Measurements from ENCODE around the gene TTLL13.
"Not testable (repeated sequence)": the region's sequence is repeated elsewhere in the genome, so short reads cannot be mapped to it uniquely, and the experiment has no call there.

Gene TTLL13

DNA sequence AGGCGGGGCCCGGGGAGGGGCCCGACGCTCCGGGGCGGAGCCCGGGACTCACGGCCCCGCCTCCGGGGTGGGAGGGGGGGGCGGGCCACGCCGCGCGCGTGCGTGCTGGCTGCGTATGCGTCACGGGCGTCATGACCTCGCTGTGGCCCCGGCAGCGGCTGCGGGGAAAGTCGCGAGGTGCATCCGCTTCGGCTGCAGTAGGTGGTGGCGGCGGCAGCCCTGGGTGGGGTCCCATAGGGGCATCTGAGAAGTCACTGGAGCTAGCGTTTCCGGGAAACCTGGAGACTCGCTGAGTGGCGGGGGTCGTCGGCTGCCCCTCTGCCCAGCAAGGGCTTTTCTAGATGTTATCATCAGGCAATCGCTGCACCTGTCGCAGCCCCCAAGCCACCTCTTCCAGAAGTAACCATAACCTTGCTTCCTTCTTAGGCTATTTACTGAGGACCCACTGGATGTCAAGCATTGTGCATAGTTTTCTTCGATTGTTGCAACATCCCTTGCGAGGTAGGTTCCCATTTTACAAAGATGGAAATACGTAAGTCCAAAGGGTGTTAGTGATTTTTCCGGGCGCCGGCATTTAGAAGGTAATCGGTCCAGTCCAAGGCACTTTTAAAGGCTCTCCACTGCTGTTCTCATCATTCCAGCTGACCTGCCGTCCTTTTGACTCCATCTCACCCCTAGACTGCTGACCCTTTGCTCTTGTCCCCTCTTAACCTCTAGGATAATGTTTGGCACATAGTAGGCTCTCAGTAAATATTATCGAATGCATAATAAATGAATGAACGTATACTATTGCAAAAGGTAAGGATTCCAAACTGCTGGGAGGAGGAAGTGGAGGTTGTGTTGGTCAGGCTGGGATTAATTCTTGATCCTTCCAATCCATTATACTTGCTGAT, 15.0 kb upstream of the TTLL13 start, which contains the start of gene GDPGP1:
GDPGP1 (plus strand) TSS at position 114 of the 893 bp plus-strand sequence. CDS start 6,700 bp downstream, outside the sequence.
- no peak for DNase-seq (ENCODE audit: low read depth in 3 of 3)

GRCh38 chr15:90239371-90239770, 10.0 kb upstream of the TTLL13 start:
- DNase-seq (ENCODE audit: low read depth in 3 of 3), result no peak

GRCh38 chr15:90240856-90241255, 8.5 kb upstream of the TTLL13 start:
- no peak for DNase-seq (ENCODE audit: low read depth in 3 of 3)

DNA sequence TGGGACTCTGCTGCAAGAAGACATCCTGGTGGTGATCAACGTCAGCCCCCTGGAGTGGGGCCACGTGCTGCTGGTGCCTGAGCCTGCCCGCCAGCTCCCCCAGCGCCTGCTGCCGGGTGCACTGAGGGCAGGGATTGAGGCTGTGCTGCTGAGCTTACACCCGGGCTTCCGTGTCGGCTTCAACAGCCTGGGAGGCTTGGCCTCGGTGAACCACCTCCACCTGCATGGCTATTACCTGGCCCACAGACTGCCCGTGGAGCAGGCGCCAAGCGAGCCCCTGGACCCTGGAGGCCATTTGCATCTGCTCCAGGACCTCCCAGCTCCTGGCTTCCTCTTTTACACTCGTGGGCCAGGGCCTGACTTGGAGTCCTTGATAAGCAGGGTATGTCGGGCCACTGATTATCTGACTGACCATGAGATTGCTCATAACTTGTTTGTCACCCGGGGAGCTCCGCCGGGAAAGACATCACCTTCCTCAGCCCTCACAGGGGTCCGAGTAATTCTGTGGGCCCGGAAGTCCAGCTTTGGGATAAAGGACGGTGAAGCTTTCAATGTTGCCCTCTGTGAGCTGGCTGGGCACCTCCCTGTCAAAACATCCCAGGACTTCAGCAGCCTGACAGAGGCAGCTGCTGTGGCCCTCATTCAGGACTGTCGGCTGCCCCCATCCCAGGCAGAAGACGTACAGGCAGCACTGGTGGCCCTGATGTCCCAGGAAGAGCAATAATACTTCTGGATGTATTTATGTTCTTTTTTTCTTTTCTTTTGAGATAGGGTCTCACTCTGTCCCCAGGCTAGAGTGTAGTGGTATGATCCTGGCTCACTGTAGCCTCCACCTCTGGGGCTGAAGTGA, 7.8 kb upstream of the TTLL13 start:
- no peak for DNase-seq (ENCODE audit: low read depth in 3 of 3)

DNA sequence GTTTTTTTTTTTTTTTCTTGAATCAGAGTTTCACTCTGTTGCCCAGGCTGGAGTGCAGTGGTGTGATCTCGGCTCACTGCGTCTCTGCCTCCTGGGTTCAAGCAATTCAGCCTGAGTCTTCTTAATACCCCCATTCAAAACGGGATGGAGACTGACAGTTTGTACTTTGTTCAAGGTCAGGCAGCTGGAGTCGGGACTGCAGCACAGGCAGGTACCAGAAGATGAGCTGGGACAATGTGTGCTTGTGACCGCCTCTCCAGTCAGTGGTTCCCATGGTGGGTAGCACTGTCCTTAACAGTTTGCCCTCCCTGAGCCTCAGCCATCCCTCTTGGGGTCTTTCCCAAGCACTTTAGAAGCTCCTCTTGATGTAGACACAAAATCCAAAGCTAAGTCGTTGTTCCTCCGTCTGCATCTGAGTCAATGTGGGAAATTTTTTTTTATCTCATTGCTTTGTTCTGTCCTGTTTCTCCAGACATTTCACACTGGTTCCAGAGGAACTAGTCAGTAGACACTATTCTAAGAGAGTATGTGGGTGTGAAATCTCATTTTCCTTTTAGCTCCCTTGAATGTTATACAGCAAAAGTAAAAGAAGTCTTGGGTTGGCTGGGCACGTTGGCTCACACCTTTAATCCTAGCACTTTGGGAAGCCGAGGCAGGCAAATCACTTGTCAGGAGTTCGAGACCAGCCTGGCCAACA, 5.3 kb upstream of the TTLL13 start:
- no peak for DNase-seq (ENCODE audit: low read depth in 3 of 3)

DNA sequence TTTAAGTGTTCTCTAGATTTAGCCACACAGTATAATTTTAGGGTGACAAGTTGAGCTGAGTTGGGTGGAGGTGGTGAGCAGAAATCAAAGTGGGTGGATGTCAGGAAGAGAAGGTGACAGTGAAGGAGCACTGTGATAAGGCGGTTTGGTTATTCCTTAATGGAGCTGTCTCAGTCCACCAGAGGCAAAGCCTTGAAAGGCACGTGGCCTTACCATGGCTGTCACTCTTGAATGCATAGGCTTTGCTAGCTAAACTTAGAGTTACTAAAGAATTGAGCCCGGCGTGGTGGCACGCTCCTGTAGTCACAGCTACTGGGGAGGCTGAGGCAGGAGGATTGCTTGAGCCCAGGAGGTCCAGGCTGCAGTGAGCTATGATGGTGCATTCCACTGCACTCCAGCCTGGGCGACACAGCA, 560 bp upstream of the TTLL13 start:
- no peak for DNase-seq (ENCODE audit: low read depth in 3 of 3)

- no peak for DNase-seq (ENCODE audit: low read depth in 3 of 3)
These were observed 8.4 kb downstream of the TTLL13 start for GRCh38 chr15:90257776-90258175.

GRCh38 chr15:90259524-90259923, 10.2 kb downstream of the TTLL13 start:
- DNase-seq (ENCODE audit: low read depth in 3 of 3), result no peak

DNA sequence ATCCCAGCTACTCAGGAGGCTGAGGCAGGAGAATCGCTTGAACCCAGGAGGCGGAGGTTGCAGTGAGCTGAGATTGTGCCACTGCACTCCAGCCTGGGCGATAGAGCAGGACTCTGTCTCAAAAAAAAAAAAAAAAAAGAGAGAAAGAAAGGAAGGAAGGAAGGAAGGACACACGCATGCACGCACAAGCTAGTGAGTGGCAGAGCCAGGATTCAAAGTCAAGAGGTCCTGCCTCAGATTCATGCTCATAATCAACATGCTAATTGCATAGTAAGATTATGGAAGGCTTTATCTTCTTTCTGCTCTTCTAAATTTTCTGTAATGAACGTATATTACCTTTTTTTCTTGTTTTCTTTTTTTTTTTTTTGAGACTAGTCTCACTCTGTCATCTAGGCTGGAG, 11.4 kb downstream of the TTLL13 start:
- DNase-seq (ENCODE audit: low read depth in 3 of 3), result not testable (repeated sequence)

- DNase-seq (ENCODE audit: low read depth in 3 of 3), result no peak
These were observed 12.5 kb downstream of the TTLL13 start for GRCh38 chr15:90261811-90262210.

DNA sequence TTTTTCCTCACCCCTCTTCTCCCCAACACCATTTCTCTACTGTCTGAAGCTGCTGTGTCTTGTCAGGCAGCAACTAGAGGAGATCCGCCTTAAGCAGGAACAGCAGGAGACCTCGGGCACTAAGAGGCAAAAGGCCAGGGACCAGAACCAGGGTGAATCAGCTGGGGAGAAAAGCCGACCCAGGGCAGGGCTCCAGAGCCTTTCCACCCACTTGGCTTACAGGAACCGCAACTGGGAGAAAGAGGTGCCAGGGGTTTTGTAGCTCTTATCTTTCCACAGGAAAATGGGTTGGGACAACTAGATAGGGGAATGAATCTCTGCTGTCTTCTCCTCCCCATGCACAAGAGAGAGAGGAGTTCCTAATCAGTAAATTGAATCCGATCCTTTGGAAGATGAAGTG, 13.1 kb downstream of the TTLL13 start:
- DNase-seq (ENCODE audit: low read depth in 3 of 3), result no peak

DNA sequence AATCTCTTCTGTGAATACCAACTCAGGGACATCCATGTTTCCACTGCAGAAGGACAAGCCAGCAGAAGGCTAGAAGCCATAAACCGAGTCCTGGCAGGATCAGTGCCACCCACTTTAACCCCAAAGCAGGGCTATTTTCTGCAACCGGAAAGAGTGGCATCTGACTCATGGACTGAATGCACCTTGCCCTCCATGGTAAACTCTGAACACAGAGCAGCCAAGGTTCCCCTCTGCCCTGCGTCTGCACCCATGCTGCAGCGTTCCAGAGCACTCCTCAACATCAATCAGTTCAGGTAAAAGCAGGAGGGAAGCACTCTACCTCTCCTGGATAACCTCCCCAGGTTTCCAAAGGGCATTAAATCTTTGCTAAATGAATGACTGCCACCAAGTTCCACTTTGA, 15.3 kb downstream of the TTLL13 start:
- peak in 2 of 3 donors; percentile 2 to 11 for DNase-seq (ENCODE audit: low read depth in 3 of 3)

DNA sequence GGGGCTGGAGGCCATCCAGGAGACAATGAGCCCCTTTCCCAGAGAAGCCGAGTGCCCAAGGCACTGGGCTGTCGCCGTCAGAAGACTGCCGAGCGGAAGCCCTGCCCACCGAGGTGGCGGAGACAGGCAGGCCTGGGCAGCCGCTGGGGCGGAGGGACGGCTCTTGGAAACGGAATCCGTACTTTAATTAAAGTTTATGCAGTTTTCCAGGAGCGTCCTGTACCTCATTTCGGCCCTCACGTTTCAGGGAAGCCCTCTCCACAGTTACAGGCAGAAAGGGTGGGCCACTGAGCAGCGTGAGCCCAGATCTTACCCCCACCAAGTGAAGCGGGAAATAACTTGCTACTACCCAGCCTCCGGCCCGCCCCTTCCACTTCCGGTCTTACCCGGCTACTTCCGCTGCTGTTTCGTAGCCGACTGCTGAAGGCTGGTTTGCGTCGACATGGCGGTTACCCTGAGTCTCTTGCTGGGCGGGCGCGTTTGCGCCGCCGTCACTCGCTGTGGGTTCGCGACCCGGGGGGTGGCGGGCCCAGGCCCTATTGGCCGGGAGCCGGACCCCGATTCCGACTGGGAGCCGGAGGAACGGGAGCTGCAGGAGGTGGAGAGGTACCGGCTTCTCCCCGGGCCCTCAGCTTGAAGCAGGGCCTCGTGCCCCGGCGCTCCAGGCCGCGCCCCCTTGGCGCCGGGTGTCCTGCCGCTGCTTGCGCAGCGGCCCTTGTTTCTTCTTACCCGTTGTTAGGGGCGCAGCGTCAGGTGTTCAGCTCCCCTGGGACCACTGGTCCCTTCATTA, 16.1 kb downstream of the TTLL13 start, which contains the start of gene NGRN:
NGRN (plus strand) TSS at position 402 of the 790 bp plus-strand sequence; CDS start at position 443, 41 bp downstream.
- peak; percentile 82 to 92 (median 85) for DNase-seq (ENCODE audit: low read depth in 3 of 3)

- peak; percentile 12 to 44 (median 14) for DNase-seq (ENCODE audit: low read depth in 3 of 3)
These were observed 16.7 kb downstream of the TTLL13 start for GRCh38 chr15:90266061-90266431.

GRCh38 chr15:90266485-90266884, 17.1 kb downstream of the TTLL13 start:
- no peak for DNase-seq (ENCODE audit: low read depth in 3 of 3)

GRCh38 chr15:90268415-90268814, 19.1 kb downstream of the TTLL13 start:
- DNase-seq (ENCODE audit: low read depth in 3 of 3), result no peak

- no peak for DNase-seq (ENCODE audit: low read depth in 3 of 3)
These were observed 21.3 kb downstream of the TTLL13 start for GRCh38 chr15:90270502-90271150.

- DNase-seq (ENCODE audit: low read depth in 3 of 3), result no peak
These were observed 22.3 kb downstream of the TTLL13 start for GRCh38 chr15:90271459-90272166.

- not testable (repeated sequence) for DNase-seq (ENCODE audit: low read depth in 3 of 3)
These were observed 29.1 kb downstream of the TTLL13 start for GRCh38 chr15:90278467-90278866.

GRCh38 chr15:90280743-90281142, 31.4 kb downstream of the TTLL13 start:
- not testable (repeated sequence) for DNase-seq (ENCODE audit: low read depth in 3 of 3)

Data from stimulated activated CD4-positive, alpha-beta T cell treated with anti-CD3 and anti-CD28 coated beads, TNF-alpha, amount 100 ng/mL, for 48 hours (primary cell).